ENCODE data around the gene PATJ.

- TF ChIP-seq CTCF (IDR thresholded peaks at IDR 0.05) (no peak), POLR2A (IDR thresholded peaks at IDR 0.05) (no peak)
These were observed 374.9 kb downstream of the PATJ start for GRCh38 chr1:62117018-62117750.
